ENCODE data around the gene VWA7.

VWA7 gene

GRCh38 chr6:31728767-31729514, 48.2 kb downstream of the VWA7 start, which contains the start of gene DDAH2:
TSS of gene DDAH2 (minus strand) at chr6:31729299. CDS start at chr6:31729161, 138 bp downstream.
- TF ChIP-seq ZNF8 (CRISPR knock-in tag; IDR thresholded peaks at IDR 0.05) (no peak), ZNF565 (CRISPR knock-in tag; conservative IDR thresholded peaks at IDR 0.05; ENCODE audit: low read depth) (no peak), TOX (CRISPR knock-in tag; IDR thresholded peaks at IDR 0.05; ENCODE audit: borderline replicate concordance) (no peak), ZFP30 (CRISPR knock-in tag; IDR thresholded peaks at IDR 0.05) (no peak), SNAI2 (CRISPR knock-in tag; IDR thresholded peaks at IDR 0.05) (peak; percentile 16; the same call in 1 of the 2 replicates), RARB (CRISPR knock-in tag; IDR thresholded peaks at IDR 0.05) (no peak), POU6F1 (CRISPR knock-in tag; IDR thresholded peaks at IDR 0.05; ENCODE audit: borderline replicate concordance, low read depth) (no peak), TCF4 (CRISPR knock-in tag; IDR thresholded peaks at IDR 0.05; ENCODE audit: borderline replicate concordance) (no peak), CSRNP3 (CRISPR knock-in tag; IDR thresholded peaks at IDR 0.05) (no peak)
- peak; percentile 57 for ATAC-seq

- no peak for ATAC-seq
- TF ChIP-seq TOX (CRISPR knock-in tag; IDR thresholded peaks at IDR 0.05; ENCODE audit: borderline replicate concordance) (no peak), GLIS3 (CRISPR knock-in tag; IDR thresholded peaks at IDR 0.05) (no peak), TSHZ2 (CRISPR knock-in tag; IDR thresholded peaks at IDR 0.05) (no peak), ZNF70 (CRISPR knock-in tag; IDR thresholded peaks at IDR 0.05) (no peak), ARNTL (CRISPR knock-in tag; IDR thresholded peaks at IDR 0.05; ENCODE audit: borderline replicate concordance, low read depth) (no peak)
Observed at GRCh38 chr6:31727717-31728671, 49.1 kb downstream of the VWA7 start.

GRCh38 chr6:31727034-31727716, 50.0 kb downstream of the VWA7 start:
- ATAC-seq: no peak
- TF ChIP-seq ZNF8 (CRISPR knock-in tag; IDR thresholded peaks at IDR 0.05): no peak
- TF ChIP-seq SNAI2 (CRISPR knock-in tag; IDR thresholded peaks at IDR 0.05): no peak
- no peak for TF ChIP-seq PPARA (CRISPR knock-in tag; IDR thresholded peaks at IDR 0.05; ENCODE audit: borderline replicate concordance)
- no peak for TF ChIP-seq TSHZ2 (CRISPR knock-in tag; IDR thresholded peaks at IDR 0.05)
- no peak for TF ChIP-seq CREB5 (CRISPR knock-in tag; IDR thresholded peaks at IDR 0.05; ENCODE audit: low read depth)
- TF ChIP-seq ZC3H10 (CRISPR knock-in tag; IDR thresholded peaks at IDR 0.05): no peak
- TF ChIP-seq CSDC2 (CRISPR knock-in tag; IDR thresholded peaks at IDR 0.05): no peak
- no peak for TF ChIP-seq ISL1 (CRISPR knock-in tag; IDR thresholded peaks at IDR 0.05)
- TF ChIP-seq BACH2 (CRISPR knock-in tag; IDR thresholded peaks at IDR 0.05; ENCODE audit: borderline replicate concordance): no peak
- no peak for TF ChIP-seq ZNF565 (CRISPR knock-in tag; conservative IDR thresholded peaks at IDR 0.05; ENCODE audit: low read depth)
- TF ChIP-seq TCF4 (CRISPR knock-in tag; IDR thresholded peaks at IDR 0.05; ENCODE audit: borderline replicate concordance): no peak
- no peak for TF ChIP-seq POU6F1 (CRISPR knock-in tag; IDR thresholded peaks at IDR 0.05; ENCODE audit: borderline replicate concordance, low read depth)
- TF ChIP-seq ESRRG (CRISPR knock-in tag; IDR thresholded peaks at IDR 0.05): no peak

Data from SK-N-SH treated with all-trans-retinoic acid at 6 μM for 48 hours (cell line).